Skeletal muscle satellite cell (primary cell): ENCODE data around the gene CFAP61.

Source experiments
- H3K27me3 ChIP-seq: 2 replicates; pipeline ENCODE4 v1.7.0; 2013; ENCODE audit warnings: low read length; ENCODE audit not compliant: control insufficient read depth, insufficient read depth
- H3K36me3 ChIP-seq: 2 replicates; pipeline ENCODE4 v1.7.0; 2013; ENCODE audit warnings: mild to moderate bottlenecking, control low read depth, low read length; ENCODE audit not compliant: insufficient read depth
- H3K4me1 ChIP-seq: 2 replicates; pipeline ENCODE4 v1.7.0; 2013; ENCODE audit warnings: low read length; ENCODE audit not compliant: control insufficient read depth, insufficient read depth
- H3K4me2 ChIP-seq: 2 replicates; pipeline ENCODE4 v1.7.0; 2013; ENCODE audit warnings: mild to moderate bottlenecking, low read length
- H3K4me3 ChIP-seq: 2 replicates; pipeline ENCODE4 v1.7.0; 2013; ENCODE audit warnings: low read length
- H3K9ac ChIP-seq: 2 replicates; pipeline ENCODE4 v1.7.0; 2013; ENCODE audit warnings: mild to moderate bottlenecking, low read depth, low read length, moderate library complexity
- H3K9me3 ChIP-seq: replicated peaks from 2 replicates; pipeline ENCODE4 v1.7.0; 2013; ENCODE audit warnings: mild to moderate bottlenecking, control low read depth, low read length

Gene CFAP61

DNA sequence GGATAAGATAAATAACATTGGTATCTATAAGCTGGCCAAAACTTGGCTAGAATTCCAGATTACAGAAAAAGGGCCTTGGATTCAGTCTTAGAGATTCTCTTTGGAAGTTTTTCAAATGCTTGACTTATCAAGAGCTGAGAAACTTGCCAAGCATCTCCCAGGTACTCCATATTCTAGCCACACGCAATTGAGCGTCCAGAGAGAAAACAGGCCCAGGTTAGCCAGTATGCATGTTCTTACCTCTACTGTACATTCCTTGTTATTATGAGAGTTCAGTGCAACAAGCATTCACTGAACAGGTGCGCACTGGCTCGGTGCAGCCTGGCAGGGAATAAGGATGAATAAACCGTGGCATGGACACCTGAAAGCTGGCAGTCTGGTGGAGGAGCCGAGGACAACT lies 13.7 kb upstream of the CFAP61 start:
- no peak overlapping the region for H3K4me3 ChIP-seq
- H3K9ac ChIP-seq: no peak overlapping the region
- H3K36me3 ChIP-seq: peaks cover 88% of the 10 kb centered on the region
- H3K9me3 ChIP-seq: no peaks in the 10 kb centered on the region
- peaks cover 9% of the 10 kb centered on the region for H3K4me1 ChIP-seq
- H3K27me3 ChIP-seq: no peaks in the 10 kb centered on the region
- H3K4me2 ChIP-seq: no peak overlapping the region

DNA sequence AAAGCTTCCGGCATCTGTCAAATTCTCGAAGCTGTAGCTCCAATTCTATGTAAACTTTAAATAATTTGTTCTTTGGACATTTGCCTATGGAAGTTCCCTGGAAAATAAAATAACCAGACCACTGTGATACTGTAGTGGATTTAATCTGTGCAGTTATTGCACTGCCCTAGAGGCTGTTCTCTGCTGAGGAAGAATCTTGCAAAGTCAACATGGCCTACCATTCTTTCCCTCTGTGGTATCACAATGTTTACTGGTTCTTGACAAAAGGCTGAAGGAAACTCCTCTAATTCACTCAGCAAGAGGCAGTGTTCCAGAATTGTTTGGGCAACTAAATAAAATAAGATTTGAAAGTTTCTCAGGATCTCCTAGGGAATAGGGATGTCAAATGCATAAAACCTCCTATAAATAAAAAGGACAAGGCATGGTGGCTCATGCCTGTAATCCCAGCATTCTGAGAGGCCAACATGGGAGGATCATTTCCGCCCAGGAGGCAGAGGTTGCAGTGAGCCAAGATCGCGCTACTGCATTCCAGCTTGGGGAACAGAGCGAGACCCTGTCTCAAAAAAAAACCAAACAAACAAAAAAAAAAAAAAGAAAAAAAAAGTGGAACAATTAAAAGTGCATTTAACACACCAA lies 12.5 kb upstream of the CFAP61 start:
- Histone ChIP-seq H3K4me1 (peaks cover 9% of the 10 kb centered on the region), H3K9ac (no peak overlapping the region), H3K4me2 (no peak overlapping the region), H3K27me3 (no peaks in the 10 kb centered on the region), H3K36me3 (peaks cover 90% of the 10 kb centered on the region), H3K4me3 (no peak overlapping the region), H3K9me3 (no peaks in the 10 kb centered on the region)

DNA sequence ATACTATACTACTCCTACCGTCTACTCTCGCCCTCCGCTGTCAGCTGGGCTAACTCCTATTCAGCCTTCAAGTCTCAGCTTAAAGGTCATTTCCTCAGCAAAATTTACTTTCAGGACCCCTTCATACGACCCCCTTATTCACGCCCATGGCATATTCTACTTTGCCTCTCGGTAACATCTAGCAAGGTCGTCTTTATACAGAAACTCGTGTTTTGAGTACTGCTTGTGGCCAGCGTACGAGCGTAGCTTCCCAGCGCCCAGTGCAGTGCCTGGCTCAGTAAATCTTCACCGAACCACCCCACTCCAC lies 612 bp upstream of the CFAP61 start:
- Histone ChIP-seq H3K27me3 (no peaks in the 10 kb centered on the region), H3K36me3 (peaks cover 33% of the 10 kb centered on the region), H3K4me2 (peak overlapping the region; percentile 88), H3K9ac (peak overlapping the region; percentile 93), H3K4me1 (no peaks in the 10 kb centered on the region), H3K4me3 (peak overlapping the region; percentile 95), H3K9me3 (no peaks in the 10 kb centered on the region)

DNA sequence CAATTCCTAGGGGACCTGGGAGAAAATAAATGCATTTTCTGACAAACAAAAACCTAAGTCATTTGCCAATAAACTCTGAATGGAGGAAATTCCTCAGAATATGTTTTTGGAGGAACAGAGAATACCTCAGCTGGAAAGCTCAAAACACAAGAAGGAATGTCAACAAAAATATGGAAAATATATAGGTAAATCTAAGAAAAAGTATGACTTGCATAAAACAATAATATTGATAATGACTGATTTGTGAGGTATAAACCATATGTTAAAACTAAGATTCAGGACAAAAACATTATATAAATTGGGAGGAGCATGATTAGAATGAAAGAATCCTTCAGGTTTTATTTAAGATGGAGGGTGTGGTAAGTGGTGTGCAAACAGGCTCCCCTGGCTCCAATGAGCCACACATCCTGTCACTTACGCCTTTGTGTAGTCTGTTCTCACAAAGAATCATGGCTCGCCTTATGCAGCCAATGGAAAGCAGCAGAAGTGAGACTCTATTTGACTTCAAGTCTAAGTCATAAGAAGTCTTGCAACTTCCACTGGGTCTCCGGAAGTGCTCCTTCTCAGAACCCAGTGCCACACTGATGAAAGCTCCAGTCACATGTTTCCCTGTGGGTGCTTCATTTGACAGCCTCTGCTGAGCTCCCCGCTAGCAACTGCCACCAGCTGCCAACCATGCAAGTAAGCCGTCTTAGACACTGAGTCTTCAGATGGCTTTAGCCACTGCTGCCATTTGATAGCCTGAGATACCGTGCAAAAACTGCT lies 8.1 kb downstream of the CFAP61 start:
- no peak overlapping the region for H3K9ac ChIP-seq
- H3K4me1 ChIP-seq: no peaks in the 10 kb centered on the region
- no peaks in the 10 kb centered on the region for H3K36me3 ChIP-seq
- H3K9me3 ChIP-seq: no peaks in the 10 kb centered on the region
- no peak overlapping the region for H3K4me3 ChIP-seq
- peaks cover 33% of the 10 kb centered on the region for H3K27me3 ChIP-seq
- no peak overlapping the region for H3K4me2 ChIP-seq

DNA sequence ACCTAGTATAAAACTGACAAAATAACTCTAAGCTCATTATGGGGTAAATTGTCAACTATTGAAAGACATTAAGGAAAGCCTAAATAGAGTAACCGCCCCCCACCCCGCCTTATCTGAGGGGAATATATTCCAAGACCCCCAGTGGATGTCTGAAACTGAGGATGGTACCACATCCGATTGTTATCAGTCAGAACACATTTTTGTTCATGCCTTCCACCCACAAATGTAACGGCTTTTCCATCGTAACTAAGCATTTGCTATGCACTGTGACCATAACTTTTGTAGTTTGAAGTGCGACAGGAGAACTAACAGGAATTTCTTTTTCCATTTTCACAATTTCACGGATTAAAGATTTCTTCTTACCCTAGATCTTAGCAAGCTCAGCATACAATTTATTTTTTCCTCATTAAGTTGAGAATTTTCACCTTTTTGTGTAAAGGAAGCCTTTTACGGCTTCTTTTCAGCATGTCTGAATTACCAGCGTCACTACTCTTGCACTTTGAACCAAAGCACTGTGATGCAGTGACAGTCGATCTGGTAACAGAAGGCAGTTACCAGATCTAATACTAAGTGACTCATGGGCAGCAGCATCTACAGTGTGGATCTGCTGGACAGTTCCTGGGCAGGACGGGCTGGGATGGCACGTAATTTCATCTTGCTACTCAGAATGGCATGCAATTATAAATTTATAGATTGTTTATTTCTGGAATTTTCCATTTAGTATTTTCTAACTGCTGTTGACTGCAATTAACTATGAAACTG lies 11.8 kb downstream of the CFAP61 start:
- H3K4me1 ChIP-seq: no peaks in the 10 kb centered on the region
- no peak overlapping the region for H3K4me3 ChIP-seq
- H3K4me2 ChIP-seq: no peak overlapping the region
- H3K36me3 ChIP-seq: no peaks in the 10 kb centered on the region
- H3K9me3 ChIP-seq: no peaks in the 10 kb centered on the region
- peaks cover 33% of the 10 kb centered on the region for H3K27me3 ChIP-seq
- H3K9ac ChIP-seq: no peak overlapping the region

DNA sequence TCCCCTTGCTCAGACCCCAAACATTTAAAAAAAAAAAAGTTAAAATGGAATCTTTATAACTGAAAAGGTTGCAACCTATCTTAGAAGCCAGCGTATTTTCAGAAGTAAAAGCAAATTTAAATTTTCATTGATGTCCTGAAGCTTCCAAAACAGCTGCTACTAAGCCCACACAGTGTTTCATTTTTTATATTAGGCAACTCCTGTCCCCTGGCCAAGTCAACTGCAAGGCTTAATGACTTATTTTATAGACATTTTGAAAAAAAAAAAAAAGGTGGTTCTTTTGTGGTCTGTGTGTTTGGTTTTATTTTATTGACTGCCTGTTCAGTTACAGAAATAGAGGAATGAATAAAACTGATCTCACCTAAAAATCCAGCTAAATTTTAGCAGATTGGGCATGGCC lies 13.0 kb downstream of the CFAP61 start:
- Histone ChIP-seq H3K9ac (no peak overlapping the region), H3K4me1 (no peaks in the 10 kb centered on the region), H3K4me2 (no peak overlapping the region), H3K4me3 (no peak overlapping the region), H3K9me3 (no peaks in the 10 kb centered on the region), H3K27me3 (peaks cover 33% of the 10 kb centered on the region), H3K36me3 (no peaks in the 10 kb centered on the region)

DNA sequence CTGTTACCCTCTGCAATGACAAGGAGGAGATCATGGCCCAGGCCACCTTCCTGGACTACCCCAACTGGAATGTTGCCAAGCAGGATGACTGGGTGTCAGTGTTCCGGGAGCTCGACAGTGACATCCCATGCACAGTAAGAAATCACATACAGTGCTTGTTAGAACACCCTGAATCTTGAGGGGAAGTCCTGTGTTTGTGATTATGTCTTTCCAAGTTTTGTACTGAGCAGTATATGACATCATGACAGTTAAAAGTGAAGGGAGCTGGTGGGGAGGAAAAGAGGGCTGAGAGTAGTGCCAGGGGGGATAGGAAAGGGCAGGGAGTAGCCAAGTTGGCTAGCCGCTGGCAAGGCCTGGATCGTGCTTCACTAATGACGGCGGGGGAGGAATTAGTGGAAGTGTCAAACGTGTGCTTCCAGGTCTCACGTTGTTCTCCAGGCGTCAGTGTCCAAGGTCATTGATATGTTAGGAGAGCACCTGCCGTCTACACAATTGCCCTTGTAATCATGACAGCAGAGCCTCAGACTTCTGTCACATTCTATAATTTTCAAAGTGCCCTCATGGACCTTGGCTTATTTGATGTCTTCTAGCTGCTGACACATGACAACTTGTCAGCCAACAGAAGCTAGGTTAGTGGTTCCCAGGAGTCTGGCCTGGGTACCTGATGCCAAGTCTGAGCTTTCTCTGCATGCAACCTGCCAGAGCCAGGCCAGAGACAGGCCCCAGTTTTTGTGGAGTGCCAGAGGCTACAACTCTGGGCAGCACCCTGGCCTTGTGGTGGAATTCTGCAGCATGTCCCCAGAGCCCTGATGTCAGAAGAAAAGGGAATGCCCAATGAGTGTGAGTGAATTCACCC lies 18.8 kb downstream of the CFAP61 start:
- H3K4me1 ChIP-seq: no peaks in the 10 kb centered on the region
- H3K9ac ChIP-seq: no peak overlapping the region
- no peak overlapping the region for H3K4me3 ChIP-seq
- peaks cover 33% of the 10 kb centered on the region for H3K27me3 ChIP-seq
- no peaks in the 10 kb centered on the region for H3K9me3 ChIP-seq
- H3K36me3 ChIP-seq: no peaks in the 10 kb centered on the region
- H3K4me2 ChIP-seq: no peak overlapping the region

DNA sequence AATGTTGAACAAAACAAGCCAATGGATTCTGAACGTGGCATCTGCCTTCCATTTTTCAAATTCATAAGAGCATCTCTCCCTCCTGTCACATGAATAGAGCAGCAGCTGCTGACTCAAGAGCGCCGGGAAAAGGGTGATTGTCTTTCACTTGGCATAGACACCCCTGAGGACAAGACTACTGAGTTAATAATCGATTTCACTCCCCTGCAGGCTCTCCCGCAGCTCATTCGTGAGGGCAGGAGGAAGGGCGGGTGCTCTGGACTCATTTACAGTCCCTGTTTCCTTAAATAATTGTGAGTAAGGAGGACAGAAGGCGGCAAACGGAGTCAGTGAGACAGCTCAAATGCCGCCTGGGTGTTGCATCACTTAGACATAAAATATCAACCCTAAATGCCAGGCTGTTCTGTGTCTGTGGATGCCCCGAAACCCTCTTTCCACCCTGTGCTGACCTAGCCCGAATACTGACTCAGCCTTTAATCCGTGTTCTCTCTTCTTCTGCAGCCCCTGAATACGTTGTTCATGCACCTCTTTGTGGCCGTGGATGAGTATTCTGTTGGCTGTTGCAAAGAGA lies 21.6 kb downstream of the CFAP61 start:
- H3K36me3 ChIP-seq: no peaks in the 10 kb centered on the region
- H3K9ac ChIP-seq: no peak overlapping the region
- peak overlapping the region; percentile 70 for H3K4me2 ChIP-seq
- H3K4me1 ChIP-seq: no peaks in the 10 kb centered on the region
- peak overlapping the region; percentile 19 for H3K4me3 ChIP-seq
- peaks cover 33% of the 10 kb centered on the region for H3K27me3 ChIP-seq
- H3K9me3 ChIP-seq: no peaks in the 10 kb centered on the region

DNA sequence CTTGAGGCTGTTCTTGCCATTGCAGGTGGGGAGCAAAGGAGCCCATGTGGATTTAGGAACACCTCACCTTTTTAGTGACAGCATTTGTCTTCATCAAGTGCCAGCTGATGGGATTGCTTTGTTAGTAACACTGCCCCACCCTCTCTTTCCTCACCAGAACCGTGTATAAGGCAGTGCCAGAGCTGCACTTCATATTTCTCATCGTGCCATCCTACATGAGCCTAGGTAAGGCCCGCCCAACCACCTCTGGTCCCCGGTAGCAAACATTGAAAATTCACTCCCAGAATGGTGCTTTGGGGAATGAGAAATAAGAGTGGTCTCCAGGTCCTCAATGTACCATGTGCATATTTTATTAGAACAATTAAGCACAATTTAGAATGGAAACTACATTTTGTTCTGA lies 22.7 kb downstream of the CFAP61 start:
- H3K9ac ChIP-seq: no peak overlapping the region
- no peaks in the 10 kb centered on the region for H3K4me1 ChIP-seq
- no peak overlapping the region for H3K4me3 ChIP-seq
- no peaks in the 10 kb centered on the region for H3K9me3 ChIP-seq
- H3K4me2 ChIP-seq: no peak overlapping the region
- H3K36me3 ChIP-seq: no peaks in the 10 kb centered on the region
- H3K27me3 ChIP-seq: peaks cover 34% of the 10 kb centered on the region

DNA sequence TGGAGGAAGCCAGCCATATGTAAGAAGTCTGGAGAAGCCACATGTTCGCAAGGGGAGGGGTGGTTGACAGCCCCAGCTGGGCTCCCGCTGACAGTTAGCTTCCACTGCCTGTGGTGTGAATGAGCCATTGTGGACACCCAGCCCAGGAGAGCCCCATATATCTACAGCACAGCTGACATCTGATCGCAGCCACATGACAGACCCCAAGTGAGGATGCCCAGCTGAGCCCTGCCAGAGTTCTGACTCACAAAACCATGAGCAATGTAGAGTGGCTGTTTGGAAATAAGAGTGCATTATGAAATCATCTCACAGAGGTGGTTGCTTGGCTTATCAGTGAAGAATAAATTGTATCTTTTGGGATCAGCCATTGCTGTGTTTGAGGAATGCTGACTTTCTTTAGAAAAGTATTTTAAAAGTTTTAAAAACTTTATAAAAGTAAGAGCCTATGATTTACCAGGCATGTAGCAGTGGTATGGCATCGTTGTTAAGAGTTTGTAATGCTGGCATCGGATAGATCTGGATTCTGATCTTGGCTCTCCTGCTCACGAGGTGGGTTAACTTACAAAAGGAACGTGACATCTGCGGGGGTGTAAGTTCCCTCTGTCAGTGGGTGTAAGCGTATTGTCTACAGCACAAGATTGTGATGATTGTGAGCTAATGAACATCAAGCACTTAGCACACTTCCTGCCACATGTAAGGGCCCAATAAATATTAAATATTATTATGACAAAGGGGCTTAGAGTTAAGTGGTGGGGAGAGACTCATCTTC lies 24.1 kb downstream of the CFAP61 start:
- Histone ChIP-seq H3K4me1 (no peaks in the 10 kb centered on the region), H3K4me2 (no peak overlapping the region), H3K9me3 (no peaks in the 10 kb centered on the region), H3K36me3 (no peaks in the 10 kb centered on the region), H3K9ac (no peak overlapping the region), H3K27me3 (peaks cover 37% of the 10 kb centered on the region), H3K4me3 (no peak overlapping the region)
